SU-DHL-6 (cell line): ENCODE results near the gene NCOA3.

Experiments used
- H2AFZ ChIP-seq: fragments of 200-600 bp; sonication (generic); 2 replicates; pipeline ENCODE4 v1.6.1; 2014; ENCODE audit warnings: low read depth, mild to moderate bottlenecking, moderate library complexity, mixed read lengths, antibody characterized with exemption, low read length; ENCODE audit not compliant: severe bottlenecking
- H3F3A ChIP-seq: fragments of 200-600 bp; shearing (Covaris generic); 2 replicates; pipeline ENCODE4 v1.6.0; 2016; ENCODE audit warnings: antibody characterized with exemption, mild to moderate bottlenecking; ENCODE audit not compliant: insufficient read depth
- H3K27ac ChIP-seq: fragments of 200-600 bp; sonication (generic); 2 replicates; pipeline ENCODE4 v1.5.1; 2016; ENCODE audit warnings: low read depth, mild to moderate bottlenecking, low read length, moderate library complexity, mixed read lengths
- H3K27me3 ChIP-seq: fragments of 200-600 bp; sonication (generic), shearing (Covaris generic); 2 replicates; pipeline ENCODE4 v1.6.0; 2014; ENCODE audit warnings: mild to moderate bottlenecking, low read length
- H3K36me3 ChIP-seq: fragments of 200-600 bp; sonication (generic); 2 replicates; pipeline ENCODE4 v1.6.1; 2014; ENCODE audit warnings: mild to moderate bottlenecking, low read length, mixed read lengths
- H3K4me2 ChIP-seq: fragments of 300-600, 200-600 bp; shearing (Covaris generic), sonication (generic); 2 replicates; pipeline ENCODE4 v1.6.0; 2014; ENCODE audit warnings: low read length, low read depth, mild to moderate bottlenecking; ENCODE audit not compliant: poor library complexity, severe bottlenecking
- H3K4me3 ChIP-seq: fragments of 200-600 bp; sonication (generic); 2 replicates; pipeline ENCODE4 v1.5.1; 2014; ENCODE audit warnings: antibody characterized with exemption, low read length, mild to moderate bottlenecking, mixed read lengths; ENCODE audit not compliant: insufficient read depth, poor library complexity, severe bottlenecking
- H3K79me2 ChIP-seq: fragments of 200-600 bp; sonication (generic); 2 replicates; pipeline ENCODE4 v1.6.1; 2014; ENCODE audit warnings: mild to moderate bottlenecking, low read length, moderate library complexity; ENCODE audit not compliant: insufficient read depth
- H3K9ac ChIP-seq: fragments of 200-600 bp; sonication (generic); 2 replicates; pipeline ENCODE4 v1.7.0; 2014; ENCODE audit warnings: mild to moderate bottlenecking, low read length
- H3K9me2 ChIP-seq: fragments of 200-600 bp; sonication (generic); replicated peaks from 2 replicates; pipeline ENCODE4 v1.6.1; 2014; ENCODE audit warnings: low read length; ENCODE audit not compliant: insufficient read depth
- H3K9me3 ChIP-seq: fragments of 200-600 bp; sonication (generic); 2 replicates; pipeline ENCODE4 v1.6.1; 2014; ENCODE audit warnings: low read length, mixed read lengths; ENCODE audit not compliant: insufficient read depth
- H4K20me1 ChIP-seq: fragments of 200-600 bp; sonication (generic); 2 replicates; pipeline ENCODE4 v1.6.1; 2014; ENCODE audit warnings: low read depth, mild to moderate bottlenecking, antibody characterized with exemption, low read length, moderate library complexity, mixed read lengths
- CTCF ChIP-seq: fragments of 200-600 bp; sonication (generic); IDR thresholded peaks from one replicate; pipeline ENCODE4 v1.5.1; 2017; ENCODE audit warnings: antibody characterized with exemption, mild to moderate bottlenecking, low read length, moderate library complexity; ENCODE audit not compliant: insufficient read depth, poor library complexity, severe bottlenecking
- EZH2phosphoT487 ChIP-seq: fragments of 200-600 bp; sonication (generic), shearing (Covaris generic); conservative IDR thresholded peaks from 2 replicates; pipeline ENCODE4 v1.6.1; 2018; ENCODE audit warnings: mild to moderate bottlenecking, antibody characterized with exemption, low read length, moderate library complexity, mixed read lengths

Gene NCOA3

GRCh38 chr20:47687095-47687987, 185.7 kb downstream of the NCOA3 start:
- Histone ChIP-seq H3K27ac (no peak overlapping the region), H3F3A (no peaks in the 10 kb centered on the region), H4K20me1 (no peaks in the 10 kb centered on the region), H3K36me3 (no peaks in the 10 kb centered on the region), H3K9me2 (no peaks in the 10 kb centered on the region), H3K79me2 (no peaks in the 10 kb centered on the region), H3K9ac (no peak overlapping the region), H3K27me3 (no peaks in the 10 kb centered on the region), H3K4me2 (no peak overlapping the region), H2AFZ (no peak overlapping the region), H3K4me3 (no peak overlapping the region), H3K9me3 (no peaks in the 10 kb centered on the region)
- TF ChIP-seq CTCF (no peak), EZH2phosphoT487 (no peak)

- Histone ChIP-seq H2AFZ (no peak overlapping the region), H3K9me2 (no peaks in the 10 kb centered on the region), H3K4me2 (no peak overlapping the region), H4K20me1 (no peaks in the 10 kb centered on the region), H3K27me3 (no peaks in the 10 kb centered on the region), H3K9me3 (no peaks in the 10 kb centered on the region), H3F3A (no peaks in the 10 kb centered on the region), H3K27ac (no peak overlapping the region), H3K4me3 (no peak overlapping the region), H3K36me3 (no peaks in the 10 kb centered on the region), H3K79me2 (no peaks in the 10 kb centered on the region), H3K9ac (no peak overlapping the region)
- no peak for TF ChIP-seq EZH2phosphoT487
- TF ChIP-seq CTCF: no peak
Observed at GRCh38 chr20:47688385-47689381, 187.0 kb downstream of the NCOA3 start.

GRCh38 chr20:47689731-47690130, 188.0 kb downstream of the NCOA3 start:
- H3F3A ChIP-seq: no peaks in the 10 kb centered on the region
- no peak overlapping the region for H3K9ac ChIP-seq
- no peaks in the 10 kb centered on the region for H3K36me3 ChIP-seq
- TF ChIP-seq EZH2phosphoT487: no peak
- no peak for TF ChIP-seq CTCF
- H3K4me2 ChIP-seq: no peak overlapping the region
- H3K4me3 ChIP-seq: no peak overlapping the region
- no peaks in the 10 kb centered on the region for H3K9me3 ChIP-seq
- no peaks in the 10 kb centered on the region for H4K20me1 ChIP-seq
- no peak overlapping the region for H3K27ac ChIP-seq
- no peaks in the 10 kb centered on the region for H3K27me3 ChIP-seq
- no peak overlapping the region for H2AFZ ChIP-seq
- no peaks in the 10 kb centered on the region for H3K79me2 ChIP-seq
- H3K9me2 ChIP-seq: no peaks in the 10 kb centered on the region
